Measurements from ENCODE around the gene PCLO.

DNA sequence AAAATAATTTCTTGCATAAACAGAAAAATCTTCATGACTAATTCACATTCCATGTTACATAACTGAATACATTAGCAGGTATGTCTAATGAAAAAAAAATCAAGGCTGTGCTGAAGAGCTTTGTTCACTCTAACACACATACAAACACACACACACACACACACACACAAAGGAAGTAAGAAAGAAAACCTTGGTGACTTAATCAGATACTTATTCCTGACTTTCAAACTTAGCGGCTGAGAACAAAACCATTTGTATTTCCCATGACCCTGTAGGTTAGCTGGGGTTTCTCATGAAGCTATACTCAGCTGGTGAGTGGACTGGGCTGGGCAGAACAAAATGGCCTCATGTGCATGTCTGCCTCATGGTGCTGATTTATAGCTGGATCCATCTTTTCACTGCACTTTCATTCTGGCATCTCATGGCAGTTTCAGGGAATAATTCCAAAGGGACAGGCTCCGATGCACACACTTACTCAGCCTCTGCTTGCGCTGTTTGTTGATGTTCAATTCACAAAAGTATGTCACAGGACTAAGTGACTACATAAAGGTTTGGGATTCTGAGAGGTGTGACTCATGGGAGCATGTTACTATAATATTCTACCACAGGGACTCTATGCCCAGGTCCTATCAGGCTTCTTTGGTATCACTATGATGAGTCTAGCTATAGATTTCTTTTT, 161.2 kb downstream of the PCLO start:
- TF ChIP-seq GTF2F1 (IDR thresholded peaks at IDR 0.05; ENCODE audit: borderline replicate concordance, low read depth, low read length) (no peak), POLR2A (IDR thresholded peaks at IDR 0.05; ENCODE audit: control extremely low read depth in 1 of 2, low read depth in 2 of 2, low read length in 2 of 2) (no peak), YY1 (IDR thresholded peaks at IDR 0.05; ENCODE audit: low read depth, low read length) (no peak), NRF1 (IDR thresholded peaks at IDR 0.05; ENCODE audit: low read depth, low read length) (no peak), CHD2 (IDR thresholded peaks at IDR 0.05; ENCODE audit: low read length) (no peak), ZNF274 (IDR thresholded peaks at IDR 0.05; ENCODE audit: borderline replicate concordance, extremely low read depth, low read length) (no peak)
- TF ChIP-seq, protein P1, sequence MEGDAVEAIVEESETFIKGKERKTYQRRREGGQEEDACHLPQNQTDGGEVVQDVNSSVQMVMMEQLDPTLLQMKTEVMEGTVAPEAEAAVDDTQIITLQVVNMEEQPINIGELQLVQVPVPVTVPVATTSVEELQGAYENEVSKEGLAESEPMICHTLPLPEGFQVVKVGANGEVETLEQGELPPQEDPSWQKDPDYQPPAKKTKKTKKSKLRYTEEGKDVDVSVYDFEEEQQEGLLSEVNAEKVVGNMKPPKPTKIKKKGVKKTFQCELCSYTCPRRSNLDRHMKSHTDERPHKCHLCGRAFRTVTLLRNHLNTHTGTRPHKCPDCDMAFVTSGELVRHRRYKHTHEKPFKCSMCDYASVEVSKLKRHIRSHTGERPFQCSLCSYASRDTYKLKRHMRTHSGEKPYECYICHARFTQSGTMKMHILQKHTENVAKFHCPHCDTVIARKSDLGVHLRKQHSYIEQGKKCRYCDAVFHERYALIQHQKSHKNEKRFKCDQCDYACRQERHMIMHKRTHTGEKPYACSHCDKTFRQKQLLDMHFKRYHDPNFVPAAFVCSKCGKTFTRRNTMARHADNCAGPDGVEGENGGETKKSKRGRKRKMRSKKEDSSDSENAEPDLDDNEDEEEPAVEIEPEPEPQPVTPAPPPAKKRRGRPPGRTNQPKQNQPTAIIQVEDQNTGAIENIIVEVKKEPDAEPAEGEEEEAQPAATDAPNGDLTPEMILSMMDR (IDR thresholded peaks at IDR 0.05; ENCODE audit: control extremely low read depth in 1 of 3, insufficient read depth in 1 of 3, low read depth in 1 of 3, low read length in 3 of 3), result no peak
- TF ChIP-seq, protein P2, sequence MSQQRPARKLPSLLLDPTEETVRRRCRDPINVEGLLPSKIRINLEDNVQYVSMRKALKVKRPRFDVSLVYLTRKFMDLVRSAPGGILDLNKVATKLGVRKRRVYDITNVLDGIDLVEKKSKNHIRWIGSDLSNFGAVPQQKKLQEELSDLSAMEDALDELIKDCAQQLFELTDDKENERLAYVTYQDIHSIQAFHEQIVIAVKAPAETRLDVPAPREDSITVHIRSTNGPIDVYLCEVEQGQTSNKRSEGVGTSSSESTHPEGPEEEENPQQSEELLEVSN (IDR thresholded peaks at IDR 0.05), result no peak
